HEK293 (cell line): Measurements from ENCODE around the gene DBH.
A peak's percentile ranks its signal among the peaks of the same experiment; 100 is the strongest.

Source experiments
- CTCF ChIA-PET: fragments of 350-600 bp; formaldehyde crosslinking; extraction: SDS; loops from one replicate; lab custom pipeline; 2021; ENCODE audit warnings: antibody characterized with exemption; lab: Yijun Ruan, JAX
- POLR2A ChIA-PET: fragments of 300-600 bp; formaldehyde crosslinking; extraction: SDS; loops from one replicate; lab custom pipeline; 2020; ENCODE audit warnings: antibody characterized with exemption, inconsistent platforms; lab: Yijun Ruan, JAX
- H3K27ac ChIP-seq: fragments of 200-500 bp; sonication (Bioruptor generic); 2 replicates; pipeline ENCODE4 v1.5.1; 2014; ENCODE audit warnings: low read depth, low read length, control low read depth, inconsistent platforms; ENCODE audit errors: extremely low read depth
- H3K36me3 ChIP-seq, 2 experiments: fragments of 200-500 bp in 1 of 2; sonication (Bioruptor generic) in 1 of 2; 1 replicate in 1 of 2; 2 replicates in 1 of 2; pipeline ENCODE4 v1.5.1; 2014 to 2017; ENCODE audit warnings: inconsistent platforms in 2 of 2, low read length in 2 of 2; ENCODE audit not compliant: control insufficient read depth in 2 of 2, insufficient read depth in 1 of 2
- H3K4me1 ChIP-seq: fragments of 200-500 bp; sonication (Bioruptor generic); 2 replicates; pipeline ENCODE4 v1.5.1; 2014; ENCODE audit warnings: mild to moderate bottlenecking, low read length, inconsistent platforms; ENCODE audit not compliant: control insufficient read depth, insufficient read depth
- H3K4me3 ChIP-seq: 2 replicates; pipeline ENCODE4 v1.5.1; 2011; ENCODE audit warnings: low read depth, mild to moderate bottlenecking, control low read depth, low read length, moderate library complexity
- H3K9me3 ChIP-seq: fragments of 200-500 bp; sonication (Bioruptor generic); 2 replicates; pipeline ENCODE4 v1.5.1; 2014; ENCODE audit warnings: low read depth, low read length, inconsistent platforms; ENCODE audit not compliant: control insufficient read depth, insufficient read depth
- EGR2 ChIP-seq: fragments of 450-650 bp; formaldehyde crosslinking; IDR thresholded peaks from 2 replicates; pipeline ENCODE4 v1.5.1; 2016; ENCODE audit warnings: low read depth, missing biosample characterization, missing genetic modification characterization
- KLF1 ChIP-seq: fragments of 450-650 bp; formaldehyde crosslinking; IDR thresholded peaks from 2 replicates; pipeline ENCODE4 v1.5.1; 2016; ENCODE audit warnings: missing biosample characterization, missing genetic modification characterization
- SP7 ChIP-seq: fragments of 450-650 bp; formaldehyde crosslinking; IDR thresholded peaks from 2 replicates; pipeline ENCODE4 v1.5.1; 2016; ENCODE audit warnings: missing biosample characterization, missing genetic modification characterization
- YY1 ChIP-seq: fragments of 450-650 bp; formaldehyde crosslinking; IDR thresholded peaks from 2 replicates; pipeline ENCODE4 v1.5.1; 2018; ENCODE audit warnings: missing biosample characterization, missing genetic modification characterization
- ZBTB17 ChIP-seq: fragments of 450-650 bp; formaldehyde crosslinking; IDR thresholded peaks from 2 replicates; pipeline ENCODE4 v1.5.1; 2016; ENCODE audit warnings: missing biosample characterization, missing genetic modification characterization
- ZEB2 ChIP-seq: fragments of 450-650 bp; formaldehyde crosslinking; IDR thresholded peaks from 2 replicates; pipeline ENCODE4 v1.5.1; 2016; ENCODE audit warnings: missing biosample characterization, missing genetic modification characterization
- ZFHX2 ChIP-seq: fragments of 450-650 bp; formaldehyde crosslinking; conservative IDR thresholded peaks from 2 replicates; pipeline ENCODE4 v1.5.1; 2016; ENCODE audit warnings: missing biosample characterization, missing genetic modification characterization
- ZFP69B ChIP-seq: fragments of 450-650 bp; formaldehyde crosslinking; IDR thresholded peaks from 2 replicates; pipeline ENCODE4 v1.5.1; 2016; ENCODE audit warnings: missing biosample characterization, missing genetic modification characterization
- ZNF146 ChIP-seq: fragments of 450-650 bp; formaldehyde crosslinking; IDR thresholded peaks from 2 replicates; pipeline ENCODE4 v1.5.1; 2016; ENCODE audit warnings: missing biosample characterization, missing genetic modification characterization
- ZNF157 ChIP-seq: fragments of 450-650 bp; formaldehyde crosslinking; IDR thresholded peaks from 2 replicates; pipeline ENCODE4 v1.5.1; 2016; ENCODE audit warnings: missing biosample characterization, missing genetic modification characterization
- ZNF19 ChIP-seq: fragments of 450-650 bp; formaldehyde crosslinking; IDR thresholded peaks from 2 replicates; pipeline ENCODE4; 2016; ENCODE audit warnings: missing biosample characterization, missing genetic modification characterization, low read depth
- ZNF366 ChIP-seq: fragments of 450-650 bp; formaldehyde crosslinking; conservative IDR thresholded peaks from 2 replicates; pipeline ENCODE4 v1.5.1; 2016; ENCODE audit warnings: missing biosample characterization, missing genetic modification characterization
- ZNF416 ChIP-seq: fragments of 450-650 bp; formaldehyde crosslinking; IDR thresholded peaks from 2 replicates; pipeline ENCODE4 v1.5.1; 2016; ENCODE audit warnings: missing biosample characterization, missing genetic modification characterization
- ZNF529 ChIP-seq: fragments of 450-650 bp; formaldehyde crosslinking; IDR thresholded peaks from 2 replicates; pipeline ENCODE4 v1.5.1; 2017; ENCODE audit warnings: missing genetic modification characterization, missing biosample characterization; ENCODE audit not compliant: insufficient replicate concordance
- ZNF530 ChIP-seq: fragments of 450-650 bp; formaldehyde crosslinking; IDR thresholded peaks from 2 replicates; pipeline ENCODE4 v1.5.1; 2016; ENCODE audit warnings: low read depth, missing biosample characterization, missing genetic modification characterization
- ZNF560 ChIP-seq: fragments of 450-650 bp; formaldehyde crosslinking; IDR thresholded peaks from 2 replicates; pipeline ENCODE4 v1.5.1; 2017; ENCODE audit warnings: missing biosample characterization, missing genetic modification characterization, borderline replicate concordance
- ZNF76 ChIP-seq: fragments of 450-650 bp; formaldehyde crosslinking; IDR thresholded peaks from 2 replicates; pipeline ENCODE4; 2016; ENCODE audit warnings: low read depth, missing biosample characterization, missing genetic modification characterization, borderline replicate concordance
- ZSCAN16 ChIP-seq: fragments of 450-650 bp; formaldehyde crosslinking; IDR thresholded peaks from 2 replicates; pipeline ENCODE4 v1.5.1; 2016; ENCODE audit warnings: missing biosample characterization, missing genetic modification characterization
- ZSCAN30 ChIP-seq: fragments of 450-650 bp; IDR thresholded peaks from 2 replicates; pipeline ENCODE4 v1.5.1; 2018; ENCODE audit warnings: missing biosample characterization, mild to moderate bottlenecking, missing genetic modification characterization, moderate library complexity
- TF ChIP-seq, protein P1 (sequence below): fragments of 450-650 bp; formaldehyde crosslinking; IDR thresholded peaks from 2 replicates; pipeline ENCODE4 v1.5.1; 2017; ENCODE audit warnings: missing biosample characterization, missing genetic modification characterization
- TF ChIP-seq, protein P2 (sequence below): fragments of 450-650 bp; formaldehyde crosslinking; IDR thresholded peaks from 2 replicates; pipeline ENCODE4 v1.5.1; 2016; ENCODE audit warnings: missing biosample characterization, missing genetic modification characterization
- TF ChIP-seq, protein P3 (sequence below): fragments of 450-650 bp; formaldehyde crosslinking; IDR thresholded peaks from 2 replicates; pipeline ENCODE4 v1.5.1; 2017; ENCODE audit warnings: missing biosample characterization, missing genetic modification characterization

DBH gene

DNA sequence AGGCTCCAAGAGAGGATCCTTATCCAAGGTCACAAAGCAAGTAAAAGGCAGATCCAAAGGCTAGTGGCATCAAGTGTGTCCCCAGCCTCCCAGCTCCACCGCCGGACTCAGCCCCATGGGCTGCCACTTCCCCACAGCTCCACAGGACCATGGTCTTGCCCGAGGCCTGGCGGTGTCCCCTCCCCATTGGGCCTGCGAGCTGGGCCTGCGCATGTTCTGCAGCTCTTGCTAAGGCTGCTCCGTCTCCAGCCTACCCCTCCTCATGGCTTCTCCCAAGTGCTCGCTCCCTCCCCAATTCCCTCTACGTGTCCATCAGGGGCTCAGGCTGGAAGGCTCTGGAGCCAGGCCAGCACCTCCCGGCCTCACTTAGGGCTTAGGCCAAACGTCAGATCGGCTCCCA lies 29.4 kb downstream of the DBH start:
- Histone ChIP-seq H3K4me3 (no peak overlapping the region), H3K36me3 (no peaks in the 10 kb centered on the region), H3K27ac (no peak overlapping the region), H3K9me3 (no peaks in the 10 kb centered on the region), H3K4me1 (no peaks in the 10 kb centered on the region)
- TF ChIP-seq ZNF146 (no peak), ZFP69B (tag by site-specific recombination) (no peak), ZNF530 (tag by site-specific recombination) (no peak), ZNF76 (no peak), ZNF529 (tag by site-specific recombination) (no peak), ZNF560 (tag by site-specific recombination) (no peak), ZBTB17 (tag by site-specific recombination) (no peak)
- ChIA-PET CTCF (no interaction called here), POLR2A (no interaction called here)

DNA sequence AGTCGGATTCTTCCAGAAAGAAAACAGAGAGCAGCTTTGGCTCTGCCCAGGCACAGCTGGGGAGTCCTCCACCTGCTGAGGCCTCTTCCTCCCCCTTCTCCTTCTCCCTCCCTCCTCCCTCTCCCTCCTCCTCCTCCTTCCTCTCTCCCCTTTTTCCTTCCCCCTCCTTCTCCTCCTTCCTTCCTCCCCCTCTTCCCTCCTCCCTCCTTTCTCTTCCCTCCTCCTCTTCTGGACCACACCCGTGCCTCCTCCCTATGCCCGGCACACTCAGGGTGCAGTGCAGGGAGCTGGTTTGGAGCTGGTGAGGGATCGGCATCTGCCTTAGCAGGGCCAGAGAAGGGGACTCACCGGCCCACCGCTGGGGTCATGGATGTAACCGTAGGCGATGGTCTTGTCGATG lies 30.2 kb downstream of the DBH start:
- no peak overlapping the region for H3K27ac ChIP-seq
- ChIA-PET POLR2A (interaction anchor here (0.6 kb wide), 1 partner anchor 57 kb away, joined by 4 read pairs; no protein-coding TSS in a partner anchor), CTCF (no interaction called here)
- no peaks in the 10 kb centered on the region for H3K36me3 ChIP-seq
- H3K4me1 ChIP-seq: no peaks in the 10 kb centered on the region
- no peaks in the 10 kb centered on the region for H3K9me3 ChIP-seq
- H3K4me3 ChIP-seq: no peak overlapping the region
- TF ChIP-seq ZEB2 (no peak), ZNF19 (tag by site-specific recombination) (no peak), ZNF416 (no peak), SP7 (tag by site-specific recombination) (no peak), EGR2 (tag by site-specific recombination) (peak; percentile 68), KLF1 (peak; percentile 85), ZNF366 (tag by site-specific recombination) (0 out of 2 replicates have a peak, but pooled peaks have one; percentile 24), ZSCAN16 (no peak), YY1 (tag by site-specific recombination) (no peak), ZNF157 (tag by site-specific recombination) (no peak), ZFHX2 (0 out of 2 replicates have a peak, but pooled peaks have one; percentile 33), ZSCAN30 (no peak)
- TF ChIP-seq, protein P1, sequence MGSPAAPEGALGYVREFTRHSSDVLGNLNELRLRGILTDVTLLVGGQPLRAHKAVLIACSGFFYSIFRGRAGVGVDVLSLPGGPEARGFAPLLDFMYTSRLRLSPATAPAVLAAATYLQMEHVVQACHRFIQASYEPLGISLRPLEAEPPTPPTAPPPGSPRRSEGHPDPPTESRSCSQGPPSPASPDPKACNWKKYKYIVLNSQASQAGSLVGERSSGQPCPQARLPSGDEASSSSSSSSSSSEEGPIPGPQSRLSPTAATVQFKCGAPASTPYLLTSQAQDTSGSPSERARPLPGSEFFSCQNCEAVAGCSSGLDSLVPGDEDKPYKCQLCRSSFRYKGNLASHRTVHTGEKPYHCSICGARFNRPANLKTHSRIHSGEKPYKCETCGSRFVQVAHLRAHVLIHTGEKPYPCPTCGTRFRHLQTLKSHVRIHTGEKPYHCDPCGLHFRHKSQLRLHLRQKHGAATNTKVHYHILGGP (tag by site-specific recombination): no peak
- TF ChIP-seq, protein P2, sequence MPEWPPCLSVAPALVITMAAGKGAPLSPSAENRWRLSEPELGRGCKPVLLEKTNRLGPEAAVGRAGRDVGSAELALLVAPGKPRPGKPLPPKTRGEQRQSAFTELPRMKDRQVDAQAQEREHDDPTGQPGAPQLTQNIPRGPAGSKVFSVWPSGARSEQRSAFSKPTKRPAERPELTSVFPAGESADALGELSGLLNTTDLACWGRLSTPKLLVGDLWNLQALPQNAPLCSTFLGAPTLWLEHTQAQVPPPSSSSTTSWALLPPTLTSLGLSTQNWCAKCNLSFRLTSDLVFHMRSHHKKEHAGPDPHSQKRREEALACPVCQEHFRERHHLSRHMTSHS (tag by site-specific recombination): no peak
- TF ChIP-seq, protein P3, sequence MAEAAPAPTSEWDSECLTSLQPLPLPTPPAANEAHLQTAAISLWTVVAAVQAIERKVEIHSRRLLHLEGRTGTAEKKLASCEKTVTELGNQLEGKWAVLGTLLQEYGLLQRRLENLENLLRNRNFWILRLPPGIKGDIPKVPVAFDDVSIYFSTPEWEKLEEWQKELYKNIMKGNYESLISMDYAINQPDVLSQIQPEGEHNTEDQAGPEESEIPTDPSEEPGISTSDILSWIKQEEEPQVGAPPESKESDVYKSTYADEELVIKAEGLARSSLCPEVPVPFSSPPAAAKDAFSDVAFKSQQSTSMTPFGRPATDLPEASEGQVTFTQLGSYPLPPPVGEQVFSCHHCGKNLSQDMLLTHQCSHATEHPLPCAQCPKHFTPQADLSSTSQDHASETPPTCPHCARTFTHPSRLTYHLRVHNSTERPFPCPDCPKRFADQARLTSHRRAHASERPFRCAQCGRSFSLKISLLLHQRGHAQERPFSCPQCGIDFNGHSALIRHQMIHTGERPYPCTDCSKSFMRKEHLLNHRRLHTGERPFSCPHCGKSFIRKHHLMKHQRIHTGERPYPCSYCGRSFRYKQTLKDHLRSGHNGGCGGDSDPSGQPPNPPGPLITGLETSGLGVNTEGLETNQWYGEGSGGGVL (tag by site-specific recombination): peak; percentile 64
- TF ChIP-seq, all 188 proteins: peak for 5
